ENCODE data around the gene C9orf152. TPM values are rescaled to one million over a fixed set of nuclear protein-coding genes. Genes with fewer than 3 reads are reported as not detected.

The C9orf152 gene
- polyA plus RNA-seq, 1 donor from 2014 or later = not detected

- Histone ChIP-seq H2AFZ (ENCODE audit: low read depth, low read length) (no peak overlapping the region), H3K79me2 (replicated peaks; ENCODE audit: insufficient read depth, low read length) (no peaks in the 10 kb centered on the region), H4K20me1 (ENCODE audit: insufficient read depth) (no peaks in the 10 kb centered on the region), H3F3A (ENCODE audit: insufficient read depth, low read length, poor library complexity, severe bottlenecking) (no peaks in the 10 kb centered on the region), H3K27ac (ENCODE audit: low read length) (no peak overlapping the region), H3K9me3 (ENCODE audit: low read length) (no peaks in the 10 kb centered on the region), H3K9ac (ENCODE audit: low read length) (no peak overlapping the region), H3K27me3 (ENCODE audit: insufficient read depth, low read depth, low read length) (no peaks in the 10 kb centered on the region), H3K9me2 (ENCODE audit: insufficient read depth, low read length) (no peaks in the 10 kb centered on the region), H3K36me3 (ENCODE audit: insufficient read depth, low read length) (no peaks in the 10 kb centered on the region), H3K4me3 (ENCODE audit: low read length) (no peak overlapping the region), H3K4me2 (ENCODE audit: low read length) (no peak overlapping the region)
- TF ChIP-seq EP300 (conservative IDR thresholded peaks at IDR 0.05; ENCODE audit: poor library complexity, severe bottlenecking) = no peak
- TF ChIP-seq EZH2 (IDR thresholded peaks at IDR 0.05; ENCODE audit: borderline replicate concordance, insufficient read depth, low read length, poor library complexity, severe bottlenecking) = no peak
- TF ChIP-seq REST (IDR thresholded peaks at IDR 0.05; ENCODE audit: borderline replicate concordance) = no peak
- no peak for TF ChIP-seq MXI1 (conservative IDR thresholded peaks at IDR 0.05; ENCODE audit: poor library complexity, severe bottlenecking)
- no peak for TF ChIP-seq CTCF (IDR thresholded peaks at IDR 0.05; ENCODE audit: poor library complexity, severe bottlenecking)
Observed at GRCh38 chr9:110156416-110156815, 51.5 kb downstream of the C9orf152 start.

- no peak for TF ChIP-seq EZH2 (IDR thresholded peaks at IDR 0.05; ENCODE audit: borderline replicate concordance, insufficient read depth, low read length, poor library complexity, severe bottlenecking)
- TF ChIP-seq RAD21 (conservative IDR thresholded peaks at IDR 0.05) = no peak
- no peak for TF ChIP-seq CTCF (IDR thresholded peaks at IDR 0.05; ENCODE audit: poor library complexity, severe bottlenecking)
- Histone ChIP-seq H2AFZ (ENCODE audit: low read depth, low read length) (no peak overlapping the region), H3K4me2 (ENCODE audit: low read length) (no peak overlapping the region), H3K36me3 (ENCODE audit: insufficient read depth, low read length) (no peaks in the 10 kb centered on the region), H3K27ac (ENCODE audit: low read length) (no peak overlapping the region), H3K79me2 (replicated peaks; ENCODE audit: insufficient read depth, low read length) (no peaks in the 10 kb centered on the region), H3F3A (ENCODE audit: insufficient read depth, low read length, poor library complexity, severe bottlenecking) (no peaks in the 10 kb centered on the region), H4K20me1 (ENCODE audit: insufficient read depth) (no peaks in the 10 kb centered on the region), H3K9me2 (ENCODE audit: insufficient read depth, low read length) (no peaks in the 10 kb centered on the region), H3K9me3 (ENCODE audit: low read length) (no peaks in the 10 kb centered on the region), H3K27me3 (ENCODE audit: insufficient read depth, low read depth, low read length) (no peaks in the 10 kb centered on the region), H3K4me3 (ENCODE audit: low read length) (no peak overlapping the region), H3K9ac (ENCODE audit: low read length) (no peak overlapping the region)
Observed at GRCh38 chr9:110155751-110156150, 52.2 kb downstream of the C9orf152 start.
